Gastrocnemius medialis (tissue), 4 donors: ENCODE data around the gene CRACDL. TPM values are rescaled to one million over a fixed set of nuclear protein-coding genes. Genes with fewer than 3 reads are reported as not detected.

Experiments used
- ATAC-seq, 2 donors: fragments of 150-250 bp; one replicate each; pipeline ENCODE4 v1.9.1; 2016
- DNase-seq, 2 donors: peaks; one replicate each; pipeline ENCODE4 v3.0.0-alpha.2; 2019
- H3K27ac ChIP-seq, 4 donors: fragments of 200-600 bp; sonication (generic); 1 replicate in 1 of 4; 2 replicates in 3 of 4; pipeline ENCODE4 v1.5.1; 2016 to 2018; ENCODE audit warnings: mild to moderate bottlenecking in 2 of 4, moderate library complexity in 1 of 4
- H3K27me3 ChIP-seq, 3 donors: fragments of 200-600 bp; sonication (generic) in 2 of 3; 1 replicate in 1 of 3; 2 replicates in 2 of 3; pipeline versions ENCODE4 v1.5.1 to v1.6.0; 2016 to 2019; ENCODE audit warnings: mild to moderate bottlenecking in 1 of 3, moderate library complexity in 1 of 3
- H3K36me3 ChIP-seq, 2 donors: fragments of 200-600 bp; sonication (generic) in 1 of 2; one replicate each; pipeline ENCODE4 v1.5.1; 2017 to 2018
- H3K4me1 ChIP-seq, 2 donors: fragments of 200-600 bp; sonication (generic) in 1 of 2; one replicate each; pipeline ENCODE4 v1.5.1; 2016 to 2017; ENCODE audit warnings: mild to moderate bottlenecking in 2 of 2
- H3K4me3 ChIP-seq, 4 donors: fragments of 200-600 bp; sonication (generic) in 3 of 4; 1 replicate in 1 of 4; 2 replicates in 3 of 4; pipeline ENCODE4 v1.5.1; 2016 to 2019; ENCODE audit warnings: mild to moderate bottlenecking in 2 of 4
- H3K9me3 ChIP-seq, 3 donors: fragments of 200-600 bp; sonication (generic) in 2 of 3; 1 replicate in 1 of 3; 2 replicates in 2 of 3; pipeline ENCODE4 v1.5.1; 2016 to 2019
- CTCF ChIP-seq, 5 experiments: fragments of 450-650 bp in 3 of 5; fragments of 200-600 bp in 2 of 5; sonication (generic) in 2 of 5; IDR thresholded peaks in 4 of 5; conservative IDR thresholded peaks in 1 of 5; 1 replicate in 4 of 5; 2 replicates in 1 of 5; pipeline ENCODE4 v1.5.1; 2016 to 2019; ENCODE audit warnings: antibody characterized with exemption in 5 of 5, mild to moderate bottlenecking in 3 of 5, moderate library complexity in 3 of 5
- POLR2A ChIP-seq, 2 donors: fragments of 450-650 bp; IDR thresholded peaks; one replicate each; pipeline ENCODE4 v1.6.1; 2017; ENCODE audit warnings: antibody characterized with exemption in 2 of 2, mild to moderate bottlenecking in 2 of 2, moderate library complexity in 2 of 2
- in situ Hi-C, 4 donors: fragments of 200-750 bp; cut with MboI; loops; one replicate each; pipeline versions ENCODE4 v1.15.0 to v1.8.0; 2017; ENCODE audit warnings: low sequenced_read_pairs in 4 of 4
- intact Hi-C: fragments of 100-400 bp; cut with DNase I; formaldehyde crosslinking; loops from one replicate; pipeline ENCODE4 v1.15.1; 2023; ENCODE audit warnings: low total_unique reads
- total RNA-seq, 4 donors: library from RNA; depleted of rRNA; stranded (reverse); fragments of >200 nt; gene quantifications; one replicate each; pipeline versions ENCODE4 v1.1.0 to v1.2.3, GENCODE V29; 2016

The CRACDL gene
- total RNA-seq, 4 donors from 2014 or later: 0.71 to 18.2 (median 2.9) TPM

DNA sequence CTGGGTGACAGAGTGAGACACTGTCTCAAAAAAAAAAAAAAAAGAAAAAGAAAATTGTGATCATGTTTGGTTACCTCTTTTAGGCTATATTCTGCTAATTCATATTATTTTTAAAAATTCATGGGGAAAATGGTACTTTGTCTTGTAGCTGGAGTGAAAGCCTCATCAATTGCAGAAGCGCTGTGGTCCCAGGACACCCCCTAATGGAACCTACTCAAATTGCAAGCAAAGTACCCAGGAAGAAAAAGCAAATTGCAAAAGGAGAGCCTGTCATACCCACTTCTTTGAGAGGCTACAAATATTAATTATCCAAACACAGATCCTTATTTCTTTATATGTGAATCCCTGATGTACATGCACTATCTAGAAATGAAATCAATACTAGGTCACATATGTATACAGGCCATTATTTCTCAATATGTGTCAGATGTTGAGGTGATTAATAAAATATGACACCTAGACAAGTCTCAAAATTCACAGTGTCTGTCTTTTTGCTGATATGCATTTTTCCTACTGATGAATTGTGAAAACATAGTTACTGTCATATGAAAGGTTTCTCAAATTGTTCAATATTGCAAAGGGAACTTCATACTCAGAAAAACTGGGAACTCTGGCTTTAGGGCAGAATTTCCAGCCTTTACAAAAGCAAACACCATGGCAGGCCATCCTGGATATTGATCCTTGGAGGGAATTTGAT, 12.6 kb downstream of the CRACDL start:
- H3K36me3 ChIP-seq: no peaks in the 10 kb centered on the region
- intact Hi-C loops (no loop called here), in situ Hi-C loops (no loop called here)
- TF ChIP-seq POLR2A (IDR thresholded peaks at IDR 0.05) (no peak), CTCF (IDR thresholded peaks at IDR 0.05 in 4 of 5, conservative IDR thresholded peaks at IDR 0.05 in 1 of 5) (no peak)
- H3K9me3 ChIP-seq: no peaks in the 10 kb centered on the region
- H3K4me1 ChIP-seq: no peaks in the 10 kb centered on the region
- no peak overlapping the region for H3K4me3 ChIP-seq
- DNase-seq (no peak), ATAC-seq (no peak)
- no peak overlapping the region for H3K27ac ChIP-seq
- H3K27me3 ChIP-seq: peaks cover 0 to 3% (median 0%) of the 10 kb centered on the region in 3 donors

DNA sequence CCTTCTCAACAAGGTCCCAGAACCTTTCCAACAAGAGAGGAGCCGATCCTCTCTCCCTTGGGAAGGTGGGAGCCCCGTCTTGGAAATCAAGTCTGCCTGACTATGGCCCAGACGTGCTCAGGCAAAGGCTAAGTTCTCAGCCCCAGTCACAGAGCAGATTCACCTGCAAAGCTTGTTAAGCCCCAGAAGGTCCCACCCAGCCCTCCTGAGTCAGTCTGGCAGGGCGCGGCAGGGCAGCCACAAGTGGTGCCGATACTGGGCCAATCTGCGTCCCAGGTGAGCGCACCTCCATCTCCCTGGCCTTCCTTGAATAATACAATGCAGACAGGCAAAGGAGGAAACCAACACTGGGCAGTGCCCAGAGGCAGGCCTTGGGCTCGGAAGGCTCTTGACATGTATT, 15.0 kb downstream of the CRACDL start:
- DNase-seq: no peak
- Histone ChIP-seq H3K4me3 (no peak overlapping the region), H3K36me3 (no peaks in the 10 kb centered on the region), H3K9me3 (no peaks in the 10 kb centered on the region), H3K27me3 (peaks cover 0 to 3% (median 0%) of the 10 kb centered on the region in 3 donors), H3K4me1 (no peaks in the 10 kb centered on the region), H3K27ac (no peak overlapping the region)
- intact Hi-C loops: no loop called here
- TF ChIP-seq POLR2A (IDR thresholded peaks at IDR 0.05) (no peak), CTCF (IDR thresholded peaks at IDR 0.05 in 4 of 5, conservative IDR thresholded peaks at IDR 0.05 in 1 of 5) (no peak)
- in situ Hi-C loops: no loop called here
- ATAC-seq: no peak

- H3K4me1 ChIP-seq: no peaks in the 10 kb centered on the region
- intact Hi-C loops (no loop called here), in situ Hi-C loops (no loop called here)
- H3K9me3 ChIP-seq: no peaks in the 10 kb centered on the region
- H3K27me3 ChIP-seq: no peaks in the 10 kb centered on the region
- no peak for DNase-seq
- TF ChIP-seq POLR2A (IDR thresholded peaks at IDR 0.05) (no peak), CTCF (IDR thresholded peaks at IDR 0.05 in 4 of 5, conservative IDR thresholded peaks at IDR 0.05 in 1 of 5) (no peak)
- no peak for ATAC-seq
- no peak overlapping the region for H3K4me3 ChIP-seq
- no peaks in the 10 kb centered on the region for H3K36me3 ChIP-seq
- H3K27ac ChIP-seq: no peak overlapping the region
Measured at GRCh38 chr2:98917031-98917471, 19.0 kb downstream of the CRACDL start.

GRCh38 chr2:98915751-98916358, 20.2 kb downstream of the CRACDL start:
- Histone ChIP-seq H3K9me3 (no peaks in the 10 kb centered on the region), H3K27me3 (no peaks in the 10 kb centered on the region), H3K36me3 (no peaks in the 10 kb centered on the region), H3K27ac (no peak overlapping the region), H3K4me3 (no peak overlapping the region), H3K4me1 (no peaks in the 10 kb centered on the region)
- TF ChIP-seq CTCF (IDR thresholded peaks at IDR 0.05 in 4 of 5, conservative IDR thresholded peaks at IDR 0.05 in 1 of 5) (no peak), POLR2A (IDR thresholded peaks at IDR 0.05) (no peak)
- ATAC-seq (no peak), DNase-seq (no peak)
- in situ Hi-C loops: no loop called here
- intact Hi-C loops: no loop called here
